NCI-H146 treated with DMSO at 0.1 percent for 48 hours (cell line): ENCODE results near the gene PEF1.

Experiments
- DNase-seq: peaks from one replicate; lab custom pipeline; 2025; ENCODE audit not compliant: unreplicated experiment; lab: John Stamatoyannopoulos, UW

PEF1 gene

GRCh38 chr1:31633117-31633516 lies 11.6 kb downstream of the PEF1 start:
- no peak for DNase-seq

- no peak for DNase-seq
Observed at GRCh38 chr1:31632649-31633048, 12.0 kb downstream of the PEF1 start.

- no peak for DNase-seq
Observed at GRCh38 chr1:31628931-31629556, 15.6 kb downstream of the PEF1 start.

- DNase-seq: no peak
Observed at GRCh38 chr1:31627930-31628559, 16.6 kb downstream of the PEF1 start.

GRCh38 chr1:31627301-31627929 lies 17.3 kb downstream of the PEF1 start:
- DNase-seq: no peak

- DNase-seq: no peak
Observed at GRCh38 chr1:31626223-31627207, 18.2 kb downstream of the PEF1 start.

- no peak for DNase-seq
Observed at GRCh38 chr1:31625561-31626222, 19.0 kb downstream of the PEF1 start.

GRCh38 chr1:31624731-31625514 lies 19.8 kb downstream of the PEF1 start:
- DNase-seq: no peak

GRCh38 chr1:31624309-31624708 lies 20.4 kb downstream of the PEF1 start:
- no peak for DNase-seq

GRCh38 chr1:31623365-31623764 lies 21.3 kb downstream of the PEF1 start:
- DNase-seq: no peak

- no peak for DNase-seq
Observed at GRCh38 chr1:31621847-31622730, 22.6 kb downstream of the PEF1 start.

- no peak for DNase-seq
Observed at GRCh38 chr1:31621498-31621820, 23.2 kb downstream of the PEF1 start.

- DNase-seq: no peak
Observed at GRCh38 chr1:31620631-31621497, 23.8 kb downstream of the PEF1 start.

GRCh38 chr1:31618916-31619846 lies 25.5 kb downstream of the PEF1 start:
- DNase-seq: no peak

- DNase-seq: no peak
Observed at GRCh38 chr1:31617916-31618746, 26.5 kb downstream of the PEF1 start.

- DNase-seq: no peak
Observed at GRCh38 chr1:31617218-31617915, 27.3 kb downstream of the PEF1 start, which contains the start of gene HCRTR1. TSS of gene HCRTR1 (plus strand) at chr1:31617689. CDS start at chr1:31619193, 1,504 bp downstream.
